NCI-H1930 (cell line): ENCODE results near the gene IGSF21.

ENCODE experiments used
- DNase-seq, 2 experiments: peaks; one replicate each; lab custom pipeline; 2025; lab: John Stamatoyannopoulos, UW

Gene IGSF21

GRCh38 chr1:18299441-18300338, 192.1 kb downstream of the IGSF21 start:
- no peak for DNase-seq

- DNase-seq: no peak
Observed at GRCh38 chr1:18300376-18300775, 192.8 kb downstream of the IGSF21 start.

- no peak for DNase-seq
Observed at GRCh38 chr1:18302788-18303413, 195.3 kb downstream of the IGSF21 start.

GRCh38 chr1:18304151-18304869, 196.7 kb downstream of the IGSF21 start:
- DNase-seq: no peak

GRCh38 chr1:18305182-18305795, 197.7 kb downstream of the IGSF21 start:
- no peak for DNase-seq

GRCh38 chr1:18307329-18307898, 199.8 kb downstream of the IGSF21 start:
- DNase-seq: no peak

- no peak for DNase-seq
Observed at GRCh38 chr1:18309552-18310155, 202.1 kb downstream of the IGSF21 start.

GRCh38 chr1:18312961-18313360, 205.4 kb downstream of the IGSF21 start:
- DNase-seq: no peak

- DNase-seq: no peak
Observed at GRCh38 chr1:18313523-18313922, 205.9 kb downstream of the IGSF21 start.

GRCh38 chr1:18314399-18314798, 206.8 kb downstream of the IGSF21 start:
- no peak for DNase-seq

- DNase-seq: no peak
Observed at GRCh38 chr1:18315449-18315848, 207.9 kb downstream of the IGSF21 start.

- no peak for DNase-seq
Observed at GRCh38 chr1:18316764-18317163, 209.2 kb downstream of the IGSF21 start.

- DNase-seq: no peak
Observed at GRCh38 chr1:18319099-18319498, 211.5 kb downstream of the IGSF21 start.

- no peak for DNase-seq
Observed at GRCh38 chr1:18320051-18320450, 212.5 kb downstream of the IGSF21 start.

- no peak for DNase-seq
Observed at GRCh38 chr1:18322368-18323032, 214.9 kb downstream of the IGSF21 start.

GRCh38 chr1:18323259-18323658, 215.7 kb downstream of the IGSF21 start:
- no peak for DNase-seq

- DNase-seq: no peak
Observed at GRCh38 chr1:18324246-18324645, 216.6 kb downstream of the IGSF21 start.

- no peak for DNase-seq
Observed at GRCh38 chr1:18325136-18325535, 217.5 kb downstream of the IGSF21 start.

GRCh38 chr1:18326211-18326897, 218.8 kb downstream of the IGSF21 start:
- DNase-seq: no peak

- no peak for DNase-seq
Observed at GRCh38 chr1:18327650-18328049, 220.1 kb downstream of the IGSF21 start.
